NCI-H774 (cell line): ENCODE results near the gene SLC35G1.

Experiments
- DNase-seq: peaks from one replicate; lab custom pipeline; 2025; lab: John Stamatoyannopoulos, UW

The SLC35G1 gene, protein sequence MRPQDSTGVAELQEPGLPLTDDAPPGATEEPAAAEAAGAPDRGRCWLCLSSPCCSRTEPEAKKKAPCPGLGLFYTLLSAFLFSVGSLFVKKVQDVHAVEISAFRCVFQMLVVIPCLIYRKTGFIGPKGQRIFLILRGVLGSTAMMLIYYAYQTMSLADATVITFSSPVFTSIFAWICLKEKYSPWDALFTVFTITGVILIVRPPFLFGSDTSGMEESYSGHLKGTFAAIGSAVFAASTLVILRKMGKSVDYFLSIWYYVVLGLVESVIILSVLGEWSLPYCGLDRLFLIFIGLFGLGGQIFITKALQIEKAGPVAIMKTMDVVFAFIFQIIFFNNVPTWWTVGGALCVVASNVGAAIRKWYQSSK

DNA sequence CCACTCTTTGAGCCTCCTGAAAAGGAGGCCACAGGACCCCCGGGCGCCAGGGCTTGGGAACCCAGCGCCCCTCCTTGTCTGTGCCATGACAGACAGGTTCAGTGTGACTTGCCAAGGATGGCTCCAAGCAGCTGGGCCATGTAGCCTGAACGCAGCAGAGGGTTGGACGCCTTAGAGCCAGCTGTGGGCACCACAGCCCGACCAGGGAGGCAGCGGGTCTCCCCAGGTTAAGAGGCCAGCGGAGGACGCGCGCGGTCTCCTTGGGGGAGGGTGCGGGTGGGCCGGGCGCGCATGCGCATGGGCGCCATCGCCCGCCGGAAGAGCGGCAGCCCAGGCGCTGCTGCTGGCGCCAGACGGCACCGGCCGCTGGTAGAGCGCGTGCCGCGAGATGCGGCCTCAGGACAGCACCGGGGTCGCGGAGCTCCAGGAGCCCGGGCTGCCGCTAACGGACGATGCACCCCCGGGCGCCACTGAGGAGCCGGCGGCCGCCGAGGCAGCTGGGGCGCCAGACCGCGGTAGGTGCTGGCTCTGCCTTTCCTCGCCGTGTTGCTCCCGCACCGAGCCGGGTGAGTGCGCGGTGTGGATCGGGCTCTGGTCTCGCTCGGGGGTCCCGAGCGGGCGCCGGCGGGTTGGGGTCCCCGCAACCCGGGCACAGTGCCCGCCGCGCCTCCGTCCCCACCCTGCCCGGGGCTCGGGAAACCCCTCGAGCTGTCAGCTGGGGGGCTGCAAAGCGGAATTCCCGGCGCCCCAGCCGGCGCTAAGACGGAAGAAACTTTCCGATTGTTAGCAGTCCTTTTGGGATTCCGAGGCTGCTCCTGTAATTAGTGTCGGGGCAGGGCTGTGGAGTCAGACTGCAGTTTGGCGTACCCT lies at the start of gene SLC35G1:
SLC35G1 (plus strand) TSS at position 333 of the 870 bp plus-strand sequence; CDS start at position 389, 56 bp downstream.
- DNase-seq = peak; percentile 37

DNA sequence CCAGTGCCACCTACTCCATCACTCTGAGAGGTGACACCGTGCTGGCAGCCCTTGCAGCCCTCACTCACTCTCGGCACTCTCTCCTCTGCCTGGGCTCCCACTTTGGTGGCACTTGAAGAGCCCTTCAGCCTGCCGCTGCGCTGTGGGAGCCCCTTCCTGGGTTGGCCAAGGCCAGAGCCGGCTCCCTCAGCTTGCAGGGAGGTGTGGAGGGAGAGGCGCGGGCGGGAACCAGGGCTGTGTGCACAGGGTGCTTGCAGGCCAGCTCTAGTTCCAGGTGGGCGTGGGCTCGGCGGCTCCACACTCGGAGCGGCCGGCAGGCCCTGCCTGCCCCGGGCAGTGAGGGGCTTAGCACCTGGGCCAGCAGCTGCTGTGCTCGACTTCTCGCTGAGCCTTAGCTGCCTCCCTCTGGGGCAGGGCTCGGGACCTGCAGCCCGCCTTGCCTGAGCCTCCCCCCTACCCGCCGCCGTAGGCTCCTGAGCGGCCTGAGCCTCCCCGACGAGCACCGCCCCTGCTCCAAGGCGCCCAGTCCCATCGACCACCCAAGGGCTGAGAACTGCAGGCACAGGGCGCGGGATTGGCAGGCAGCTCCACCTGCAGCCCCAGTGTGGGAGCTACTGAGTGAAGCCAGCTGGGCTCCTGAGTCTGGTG lies 48.7 kb upstream of the SLC35G1 start:
- DNase-seq = no peak

DNA sequence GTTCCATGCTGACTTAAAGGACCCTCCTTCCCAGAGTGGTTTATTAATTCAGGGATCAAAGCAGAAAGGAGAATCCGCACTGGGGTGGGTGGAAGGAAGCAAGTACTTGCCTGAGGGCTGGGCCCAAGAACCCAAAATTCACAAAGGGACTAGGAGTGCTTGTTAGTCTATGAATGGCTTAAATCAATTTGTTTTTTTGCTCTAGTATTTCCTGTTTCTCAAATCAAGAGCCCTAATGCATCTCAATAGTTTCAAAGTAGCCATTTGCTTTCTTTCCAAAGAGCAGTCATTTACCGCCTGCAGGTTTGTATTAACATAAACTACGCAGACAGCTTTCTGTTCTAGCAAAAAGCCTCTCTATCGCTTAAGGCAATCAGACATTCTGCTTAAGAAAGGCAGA lies 44.2 kb upstream of the SLC35G1 start:
- DNase-seq = no peak

DNA sequence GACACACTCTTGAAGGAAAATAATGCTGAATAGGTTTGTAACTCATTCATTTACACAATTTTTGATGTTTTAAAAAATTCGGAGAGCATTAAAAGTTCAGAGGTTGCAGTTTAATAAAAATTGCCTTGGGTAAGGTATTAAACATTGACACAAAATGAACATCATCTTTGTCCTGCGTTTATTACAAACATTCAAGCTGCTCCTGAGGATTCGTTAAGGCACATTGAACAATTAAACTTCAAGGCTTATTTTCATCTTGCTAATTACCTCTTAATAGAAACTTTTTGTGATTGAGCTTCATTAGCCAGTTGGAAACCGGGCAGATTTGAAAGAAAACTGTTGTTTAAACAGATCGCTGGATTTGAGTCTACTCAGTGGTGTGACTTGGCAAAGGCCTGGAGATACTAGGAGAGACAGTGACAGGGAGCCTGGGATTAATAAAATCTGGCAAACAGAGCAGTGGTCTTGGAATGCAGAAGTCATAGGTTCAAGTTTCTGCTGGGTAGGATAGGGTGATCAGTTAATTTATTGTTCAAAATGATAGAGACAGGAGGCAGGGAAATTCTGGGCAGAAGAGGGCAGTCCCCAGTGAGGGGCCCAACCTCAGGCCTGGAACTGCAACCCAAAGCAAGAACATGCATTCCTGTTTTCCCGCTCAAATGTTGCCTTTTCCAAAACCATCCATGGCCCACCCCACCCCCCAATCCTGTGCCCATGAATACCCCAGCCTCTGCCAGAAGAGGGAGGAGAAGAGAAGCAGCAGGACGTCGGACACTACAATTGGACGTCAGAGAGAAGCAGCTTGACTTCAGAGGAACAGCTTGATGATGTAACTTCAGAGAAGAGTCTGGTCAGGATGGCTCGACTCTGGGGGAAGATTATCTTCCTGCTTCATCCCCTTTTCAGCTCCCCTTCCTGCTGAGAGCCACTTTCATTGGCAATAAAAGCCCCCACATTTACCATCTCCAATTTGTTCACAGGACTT lies 43.5 kb upstream of the SLC35G1 start:
- DNase-seq = no peak

DNA sequence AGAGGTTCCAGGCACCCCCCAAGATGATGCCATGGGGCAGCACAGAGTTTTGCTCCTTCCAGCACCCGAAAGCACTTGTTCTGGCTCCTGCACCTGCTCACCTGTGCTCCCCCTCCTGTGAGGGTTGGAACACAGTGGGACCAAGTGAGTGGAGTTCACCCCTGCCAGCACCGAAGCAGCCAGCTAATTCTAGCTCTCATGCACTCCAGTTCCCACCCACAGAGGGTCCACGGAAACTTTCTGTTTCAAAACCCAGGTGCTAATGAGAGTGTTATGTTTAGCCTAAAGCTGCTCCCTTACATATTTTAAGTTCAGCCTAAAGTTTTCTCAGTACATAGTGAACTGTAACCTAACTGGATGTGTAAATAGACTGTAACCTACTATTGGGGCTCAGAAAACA lies 42.6 kb upstream of the SLC35G1 start:
- DNase-seq = no peak

DNA sequence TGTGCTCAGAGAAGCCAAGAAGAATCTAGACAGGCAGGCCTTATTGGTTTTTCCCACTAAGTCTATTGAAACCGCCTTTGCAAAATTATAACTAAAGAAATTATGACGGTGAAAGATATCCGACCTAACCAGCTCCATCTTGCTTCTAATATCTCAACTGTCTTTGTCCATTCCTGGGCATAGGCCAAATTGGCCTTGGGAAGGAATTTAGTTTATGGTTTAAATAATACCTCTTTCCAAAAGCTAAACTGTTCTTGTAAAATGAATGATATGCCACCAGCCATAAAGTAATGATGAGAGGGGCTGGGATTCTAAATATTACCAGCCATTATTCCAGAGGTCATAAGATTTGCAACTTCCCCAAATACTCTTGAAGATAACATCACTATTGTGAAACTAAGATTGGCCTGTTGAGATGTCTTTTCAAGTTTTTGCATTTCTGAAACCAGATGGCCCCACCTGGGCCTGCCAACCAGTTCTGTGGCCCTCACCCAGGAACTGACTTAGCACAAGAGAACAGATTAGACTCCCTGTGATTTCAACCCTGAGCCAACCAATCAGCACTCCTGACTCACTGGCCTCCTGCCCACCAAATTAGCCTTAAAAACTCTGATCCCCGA lies 41.2 kb upstream of the SLC35G1 start:
- no peak for DNase-seq

DNA sequence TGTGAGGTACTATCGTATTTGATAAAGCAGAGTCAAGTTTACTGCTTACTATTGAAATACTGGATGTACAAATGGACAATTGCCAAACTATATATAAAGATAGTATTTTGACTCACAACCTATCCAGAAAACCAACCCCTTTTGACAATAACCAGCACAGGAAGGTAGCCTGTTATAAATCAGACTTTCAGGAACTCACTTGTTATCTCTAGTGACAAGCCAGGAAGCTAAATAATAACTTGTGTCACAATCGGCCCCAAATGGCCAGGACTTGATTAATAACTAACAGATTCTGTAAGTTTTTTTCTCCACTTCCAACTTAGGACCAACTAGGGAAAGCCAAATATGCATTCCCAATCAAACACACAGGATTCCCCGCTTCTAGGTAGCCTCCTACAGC lies 38.8 kb upstream of the SLC35G1 start:
- no peak for DNase-seq

GRCh38 chr10:93856349-93857145 lies 37.2 kb upstream of the SLC35G1 start:
- DNase-seq = no peak

GRCh38 chr10:93859049-93859655 lies 34.6 kb upstream of the SLC35G1 start:
- no peak for DNase-seq

- no peak for DNase-seq
Observed at GRCh38 chr10:93861825-93862224, 32.0 kb upstream of the SLC35G1 start.

DNA sequence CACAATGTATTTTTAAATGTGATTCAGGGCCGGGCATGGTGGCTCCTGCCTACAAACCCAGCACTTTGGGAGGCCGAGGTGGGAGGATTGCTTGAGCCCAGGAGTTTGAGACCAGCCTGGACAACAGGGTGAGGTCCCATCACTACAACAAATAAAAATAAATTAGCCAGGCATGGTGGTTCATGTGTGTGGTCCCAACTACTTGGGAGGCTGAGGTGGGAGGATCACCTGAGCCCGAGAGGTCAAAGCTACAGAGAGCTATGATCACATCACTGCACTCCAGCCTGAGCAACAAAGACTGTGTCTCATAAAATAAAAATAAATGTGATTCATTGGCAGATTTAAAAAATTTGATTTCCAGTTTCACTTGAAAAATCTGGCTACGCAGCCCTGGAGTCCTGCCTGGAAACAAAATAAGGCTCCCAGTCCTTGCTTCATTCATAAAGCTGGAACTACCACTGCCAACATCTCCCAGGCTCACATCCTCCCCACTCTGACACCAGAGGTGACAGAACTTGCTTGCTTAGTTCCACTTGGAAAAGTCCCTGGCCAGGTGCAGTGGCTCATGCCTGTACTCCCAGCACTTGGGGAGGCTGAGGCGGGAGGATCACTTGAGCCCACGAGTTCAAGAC lies 27.9 kb upstream of the SLC35G1 start:
- DNase-seq = no peak

GRCh38 chr10:93867525-93867924 lies 26.3 kb upstream of the SLC35G1 start:
- no peak for DNase-seq

DNA sequence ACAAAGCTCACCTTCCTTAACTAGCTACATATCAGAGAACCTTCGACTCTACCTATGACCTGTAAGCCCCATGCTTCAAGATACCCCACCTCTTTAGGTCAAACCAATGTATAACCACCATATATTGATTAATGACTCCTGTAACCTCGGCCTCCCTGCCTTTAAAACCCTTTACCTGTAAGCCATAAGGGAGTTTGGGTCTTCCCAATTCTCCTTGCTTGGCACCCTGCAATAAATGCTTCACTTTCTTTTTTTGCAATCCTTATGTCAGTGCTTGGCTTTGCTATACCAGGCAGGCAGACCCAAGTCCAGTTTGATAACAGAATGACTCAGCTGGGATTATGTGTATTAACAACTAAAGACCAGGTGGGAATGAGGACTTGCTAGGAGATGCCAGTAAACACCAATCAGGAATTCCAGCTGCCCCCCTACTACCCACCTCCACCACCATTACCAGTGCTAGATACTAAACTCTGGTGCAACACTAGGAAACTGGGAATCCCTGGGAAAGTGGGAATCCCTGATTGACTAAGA lies 22.0 kb upstream of the SLC35G1 start:
- no peak for DNase-seq

- DNase-seq = no peak
Observed at GRCh38 chr10:93872375-93873158, 21.2 kb upstream of the SLC35G1 start.

DNA sequence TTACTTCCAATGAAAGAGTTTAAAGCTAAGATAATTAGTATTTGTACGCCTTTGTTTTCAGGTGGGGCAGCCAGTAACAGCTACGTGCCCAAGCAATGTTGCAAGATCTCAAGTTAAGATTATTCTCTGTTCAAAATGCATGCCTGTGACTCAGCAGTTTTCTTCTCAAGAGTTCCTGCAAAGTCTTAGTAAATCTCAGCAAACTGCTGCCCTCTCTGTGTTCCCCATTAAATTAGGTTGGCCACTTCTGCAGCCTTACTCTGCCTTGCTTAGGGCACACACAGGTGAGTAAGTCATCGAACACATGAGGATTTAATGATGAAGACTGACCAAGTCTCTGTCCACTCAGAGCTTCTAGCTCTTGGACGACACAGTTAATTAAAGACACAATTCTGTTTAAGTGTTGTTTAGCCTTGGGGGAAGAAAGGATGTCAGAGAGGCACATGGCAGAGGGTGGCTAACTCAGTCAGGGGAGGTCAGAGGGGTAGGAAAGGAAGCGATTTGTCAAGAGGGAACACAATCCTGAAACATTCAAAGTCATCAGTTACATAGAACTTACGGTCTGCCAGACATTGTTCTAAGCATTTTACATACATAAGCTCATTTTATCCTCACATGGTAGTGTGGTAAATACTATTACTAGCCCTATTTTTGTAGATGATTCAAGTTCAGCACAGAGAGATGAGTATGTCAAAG lies 20.2 kb upstream of the SLC35G1 start:
- DNase-seq = no peak

DNA sequence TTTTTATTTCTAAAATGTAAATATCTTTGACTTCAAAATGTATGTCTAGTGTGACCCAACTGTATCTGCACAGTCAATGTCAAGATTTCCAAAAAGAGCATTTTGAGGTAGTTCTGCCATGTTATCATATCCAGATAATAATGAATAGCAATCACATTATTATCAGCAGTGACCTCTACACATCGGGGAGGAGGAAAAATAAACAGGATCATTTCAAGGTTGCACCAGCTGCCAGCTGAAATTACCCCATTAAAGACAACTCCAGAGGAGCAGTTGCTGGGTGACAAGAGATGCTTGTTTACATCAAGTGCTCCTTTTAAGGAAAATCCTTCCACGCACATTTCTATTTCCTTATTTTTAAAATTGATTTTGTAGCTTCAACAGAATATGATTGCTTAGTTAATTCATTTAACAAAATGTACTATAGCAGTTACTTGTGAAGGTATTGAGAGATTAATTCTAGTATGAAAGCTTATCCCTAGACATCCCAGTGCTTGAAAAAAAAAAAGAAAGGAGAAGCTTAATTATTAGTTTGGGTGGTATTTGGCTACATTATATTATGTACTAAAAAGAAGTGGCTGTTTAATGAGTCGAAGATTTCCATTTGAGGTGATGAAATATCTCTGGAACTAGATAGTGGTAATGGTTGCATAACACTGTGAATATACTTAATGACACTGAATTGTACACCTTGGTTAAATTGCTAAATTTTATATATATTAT lies 19.3 kb upstream of the SLC35G1 start:
- peak; percentile 14 for DNase-seq

DNA sequence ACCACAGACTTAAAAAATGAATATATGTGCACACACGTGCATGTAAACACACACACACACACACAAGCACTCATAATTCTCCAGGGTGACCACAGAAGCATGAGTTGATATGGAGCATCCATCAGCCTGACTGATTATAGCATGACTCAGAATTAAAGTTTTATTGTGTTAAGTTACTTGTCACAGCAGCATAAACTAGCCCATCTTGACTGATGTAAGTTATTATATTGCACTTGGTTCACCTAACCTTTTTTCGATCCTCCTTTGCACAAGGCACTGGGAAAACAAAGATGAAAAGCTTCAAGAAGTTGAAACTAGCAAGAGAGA lies 18.8 kb upstream of the SLC35G1 start:
- no peak for DNase-seq
